Measurements from ENCODE around the gene EFCAB13. TPM values are rescaled to one million over a fixed set of nuclear protein-coding genes. Genes with fewer than 3 reads are reported as not detected.

The EFCAB13 gene
- total RNA-seq, 1 experiment from 2014 or later, result 1.6 TPM

- Histone ChIP-seq H3K79me1 (ENCODE audit: insufficient read depth, low read depth, low read length, poor library complexity, severe bottlenecking) (no peaks in the 10 kb centered on the region), H3K4ac (ENCODE audit: low read depth, low read length) (no peak overlapping the region), H2BK120ac (ENCODE audit: low read depth, low read length, poor library complexity, severe bottlenecking) (no peak overlapping the region), H3K56ac (ENCODE audit: insufficient read length, low read depth, low read length) (no peak overlapping the region), H3K23me2 (ENCODE audit: insufficient read length, low read depth, low read length, poor library complexity, severe bottlenecking) (no peaks in the 10 kb centered on the region), H4K8ac (replicated peaks; ENCODE audit: insufficient read length, low read depth, low read length) (no peak overlapping the region), H3K4me1 (ENCODE audit: insufficient read depth, low read length) (no peaks in the 10 kb centered on the region), H2BK20ac (ENCODE audit: low read depth, low read length, poor library complexity, severe bottlenecking) (no peak overlapping the region), H3K23ac (ENCODE audit: insufficient read length, low read depth, low read length) (no peak overlapping the region), H2BK12ac (ENCODE audit: insufficient read length, low read depth, low read length) (no peak overlapping the region), H3K18ac (ENCODE audit: insufficient read length, low read depth, low read length) (no peak overlapping the region), H4K5ac (ENCODE audit: insufficient read length, low read depth, low read length) (no peak overlapping the region), H3K4me2 (ENCODE audit: insufficient read depth, insufficient read length, low read length) (no peak overlapping the region), H3K9ac (ENCODE audit: extremely low read depth, insufficient read length, low read length) (no peak overlapping the region), H3K27me3 (ENCODE audit: insufficient read depth, low read length) (no peaks in the 10 kb centered on the region), H3K79me2 (ENCODE audit: insufficient read depth, low read length) (no peaks in the 10 kb centered on the region), H4K91ac (ENCODE audit: insufficient read length, low read depth, low read length) (no peak overlapping the region), H4K20me1 (ENCODE audit: control insufficient read depth, insufficient read depth, insufficient read length) (no peaks in the 10 kb centered on the region), H2BK15ac (ENCODE audit: low read depth, low read length) (no peak overlapping the region), H3K9me3 (ENCODE audit: control insufficient read depth, low read depth, low read length) (no peaks in the 10 kb centered on the region), H2BK5ac (ENCODE audit: insufficient read length, low read length) (no peak overlapping the region), H2AK5ac (ENCODE audit: insufficient read length, low read length) (no peak overlapping the region), H3K14ac (ENCODE audit: insufficient read depth, low read length) (no peak overlapping the region), H3K27ac (ENCODE audit: insufficient read length, low read depth, low read length) (no peak overlapping the region), H2AFZ (ENCODE audit: low read length) (no peak overlapping the region), H3T11ph (ENCODE audit: low read length) (no peak overlapping the region)
- H3K4me1 Mint-ChIP-seq, result peaks cover 10 to 13% of the 10 kb centered on the region in 2 experiments
- no peak for DNase-seq
- no peaks in the 10 kb centered on the region; a peak in 1 of 7 replicates for H3K36me3 Mint-ChIP-seq (ENCODE audit: insufficient read depth in 1 of 3, low read depth in 3 of 3)
- no CpG with 5 or more reads among the region's 4 CpGs for WGBS (ENCODE audit: extremely low coverage, insufficient read length, low lambda C conversion rate)
- no peaks in the 10 kb centered on the region for H3K9me3 Mint-ChIP-seq
- peaks cover 7% of the 10 kb centered on the region; the same call in 1 of the 2 replicates for H3K27me3 Mint-ChIP-seq (ENCODE audit: low read depth)
- no peak overlapping the region for H3K4me3 Mint-ChIP-seq
- no peak overlapping the region for H3K27ac Mint-ChIP-seq
- TF ChIP-seq CTCF (conservative IDR thresholded peaks at IDR 0.05), result no peak
Measured at GRCh38 chr17:47287068-47287467, 36.7 kb upstream of the EFCAB13 start.

All from H9 (cell line).